Upper lobe of left lung (tissue), 6 donors: ENCODE results near the gene SCUBE1. TPM values are rescaled to one million over a fixed set of nuclear protein-coding genes. Genes with fewer than 3 reads are reported as not detected.

Experiments
- ATAC-seq, 2 donors: fragments of 200-7000 bp; cut with Tn5 transposase; one replicate each; pipeline ENCODE4 v1.9.1; 2022; ENCODE audit warnings: mild to moderate bottlenecking in 2 of 2, moderate library complexity in 2 of 2; ENCODE audit not compliant: low FRiP score in 2 of 2
- DNase-seq, 2 donors: peaks; one replicate each; pipeline ENCODE4 v3.0.0-alpha.2; 2019 to 2020
- H3K27ac ChIP-seq, 4 donors: fragments of 200-600 bp; sonication (generic); one replicate each; pipeline ENCODE4 v1.5.1; 2016 to 2019
- H3K27me3 ChIP-seq, 4 donors: fragments of 200-600 bp; sonication (generic); one replicate each; pipeline ENCODE4 v1.5.1; 2017 to 2019
- H3K36me3 ChIP-seq, 4 donors: fragments of 200-600 bp; sonication (generic); one replicate each; pipeline ENCODE4 v1.5.1; 2016 to 2019
- H3K4me1 ChIP-seq, 4 donors: fragments of 200-600 bp; sonication (generic); one replicate each; pipeline ENCODE4 v1.5.1; 2018 to 2019
- H3K4me3 ChIP-seq, 4 donors: fragments of 200-600 bp; sonication (generic); one replicate each; pipeline ENCODE4 v1.5.1; 2017 to 2019; ENCODE audit warnings: mild to moderate bottlenecking in 2 of 4, moderate library complexity in 1 of 4
- H3K9me3 ChIP-seq, 4 donors: fragments of 200-600 bp; sonication (generic); one replicate each; pipeline ENCODE4 v1.5.1; 2018 to 2019
- EP300 ChIP-seq, 4 donors: sonication (generic); formaldehyde crosslinking; IDR thresholded peaks; one replicate each; pipeline ENCODE4 v1.5.1; 2017; ENCODE audit warnings: antibody characterized with exemption in 4 of 4, control low read depth in 2 of 4
- POLR2A ChIP-seq, 4 donors: fragments of 450-650 bp; IDR thresholded peaks; one replicate each; pipeline ENCODE4 v1.5.1; 2016 to 2017; ENCODE audit warnings: antibody characterized with exemption in 4 of 4, mild to moderate bottlenecking in 2 of 4
- POLR2AphosphoS5 ChIP-seq, 2 donors: sonication (generic); formaldehyde crosslinking; IDR thresholded peaks; one replicate each; pipeline ENCODE4 v1.5.1; 2017; ENCODE audit warnings: antibody characterized with exemption in 2 of 2
- WGBS, 2 donors: methylation state at CpG; one replicate each; pipeline ENCODE4 v1.1.5; 2017 to 2018; 5-methylcytosine and 5-hydroxymethylcytosine counted together
- total RNA-seq, 6 donors: library from RNA; depleted of rRNA in 4 of 6; stranded (reverse); fragments of >200 nt in 4 of 6; gene quantifications; one replicate each; pipeline versions ENCODE4 v1.1.0 to v1.2.1, GENCODE V29; 2016 to 2021
- TF ChIP-seq, protein P1 (sequence below), 6 experiments: fragments of 450-650 bp in 4 of 6; fragments of 200-600 bp in 2 of 6; sonication (generic) in 2 of 6; IDR thresholded peaks; one replicate each; pipeline ENCODE4 v1.5.1; 2016 to 2019; ENCODE audit warnings: antibody characterized with exemption in 6 of 6
- donor health status: DM: no; HTN: no; CAD: no; lungs with moderate emphysema.
- donor health status: DM: no; HTN: yes; CAD: no; lungs with severe emphysema.

The SCUBE1 gene
- total RNA-seq, 6 donors from 2014 or later = 9.7 to 55.9 (median 20.8) TPM

DNA sequence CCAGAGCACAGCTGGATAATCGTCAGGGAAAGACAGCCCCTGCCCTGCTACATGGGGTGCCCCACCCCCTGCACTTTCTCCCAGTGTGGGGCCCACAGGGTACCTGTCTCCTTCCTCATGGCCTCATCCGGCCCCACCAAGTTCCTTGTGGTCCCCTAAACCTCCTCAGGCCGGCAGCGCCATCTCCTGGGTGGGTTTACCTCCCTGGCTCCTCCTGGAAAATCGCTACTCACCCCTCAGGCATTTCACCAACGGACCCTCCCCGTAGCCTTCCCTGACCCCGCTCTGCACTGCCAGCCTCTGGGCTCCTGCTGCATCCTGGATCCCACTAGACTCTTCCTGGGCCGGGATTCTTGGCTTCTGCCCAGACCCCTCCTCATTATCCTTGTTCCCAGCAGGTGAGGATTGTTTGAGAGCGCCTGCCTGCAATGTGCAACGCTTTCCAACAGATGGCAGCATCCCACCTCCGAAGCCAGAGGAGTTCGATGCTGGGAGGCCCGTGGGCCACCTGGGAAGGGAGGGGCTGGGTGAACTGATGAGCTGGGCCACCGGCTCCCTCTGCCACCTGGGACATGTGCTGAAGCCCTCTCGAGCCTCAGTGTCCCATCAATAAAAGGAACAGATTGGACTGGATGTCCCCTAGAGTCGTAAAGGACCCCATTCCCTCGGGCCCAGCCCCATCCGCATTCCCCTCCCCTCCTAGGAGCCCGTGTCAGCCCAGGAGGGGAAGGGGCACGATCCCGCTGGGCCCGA is 112.0 kb downstream of the SCUBE1 start:
- ATAC-seq = peak; percentile 47 to 55
- Histone ChIP-seq H3K4me1 (peaks cover 3 to 8% (median 5%) of the 10 kb centered on the region in 4 donors), H3K36me3 (no peaks in the 10 kb centered on the region), H3K4me3 (no peak overlapping the region), H3K27me3 (no peaks in the 10 kb centered on the region), H3K27ac (no peak overlapping the region), H3K9me3 (no peaks in the 10 kb centered on the region)
- 20 to 21% methylated on average over 7 to 23 of the region's 23 CpGs for WGBS, 2 donors
- no peak for TF ChIP-seq POLR2A (IDR thresholded peaks at IDR 0.05)
- TF ChIP-seq, protein P1, sequence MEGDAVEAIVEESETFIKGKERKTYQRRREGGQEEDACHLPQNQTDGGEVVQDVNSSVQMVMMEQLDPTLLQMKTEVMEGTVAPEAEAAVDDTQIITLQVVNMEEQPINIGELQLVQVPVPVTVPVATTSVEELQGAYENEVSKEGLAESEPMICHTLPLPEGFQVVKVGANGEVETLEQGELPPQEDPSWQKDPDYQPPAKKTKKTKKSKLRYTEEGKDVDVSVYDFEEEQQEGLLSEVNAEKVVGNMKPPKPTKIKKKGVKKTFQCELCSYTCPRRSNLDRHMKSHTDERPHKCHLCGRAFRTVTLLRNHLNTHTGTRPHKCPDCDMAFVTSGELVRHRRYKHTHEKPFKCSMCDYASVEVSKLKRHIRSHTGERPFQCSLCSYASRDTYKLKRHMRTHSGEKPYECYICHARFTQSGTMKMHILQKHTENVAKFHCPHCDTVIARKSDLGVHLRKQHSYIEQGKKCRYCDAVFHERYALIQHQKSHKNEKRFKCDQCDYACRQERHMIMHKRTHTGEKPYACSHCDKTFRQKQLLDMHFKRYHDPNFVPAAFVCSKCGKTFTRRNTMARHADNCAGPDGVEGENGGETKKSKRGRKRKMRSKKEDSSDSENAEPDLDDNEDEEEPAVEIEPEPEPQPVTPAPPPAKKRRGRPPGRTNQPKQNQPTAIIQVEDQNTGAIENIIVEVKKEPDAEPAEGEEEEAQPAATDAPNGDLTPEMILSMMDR (IDR thresholded peaks at IDR 0.05) = peak; percentile 80 to 90 (median 88)
- peak in 1 of 2 donors; percentile 63 for DNase-seq

DNA sequence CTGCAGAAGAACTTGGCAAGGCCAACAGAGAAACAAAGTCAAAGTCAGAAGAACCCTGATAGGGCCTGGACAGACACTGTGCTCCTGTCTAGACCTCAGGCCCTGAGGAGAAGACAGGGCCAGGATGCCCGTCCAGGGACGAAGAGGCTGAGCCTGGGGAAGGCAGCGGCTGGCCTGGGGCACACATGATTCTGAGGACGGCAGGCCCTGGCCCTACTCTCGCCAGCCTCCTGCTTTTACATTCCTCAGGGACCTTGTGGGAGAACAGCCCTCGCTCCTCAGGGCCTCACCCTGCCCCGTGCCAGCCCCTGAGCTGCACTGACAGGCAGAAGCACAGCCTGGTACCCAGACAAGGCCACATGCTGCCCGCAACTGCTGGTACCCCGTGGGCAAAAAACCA is 112.6 kb downstream of the SCUBE1 start:
- Histone ChIP-seq H3K9me3 (no peaks in the 10 kb centered on the region), H3K4me3 (no peak overlapping the region), H3K4me1 (peaks cover 3 to 5% (median 4%) of the 10 kb centered on the region in 4 donors), H3K27ac (no peak overlapping the region), H3K27me3 (no peaks in the 10 kb centered on the region), H3K36me3 (no peaks in the 10 kb centered on the region)
- no peak for TF ChIP-seq POLR2AphosphoS5 (IDR thresholded peaks at IDR 0.05)
- DNase-seq = peak in 1 of 2 donors; percentile 54
- WGBS, 2 donors = 71 to 100% methylated on average over 2 to 9 of the region's 9 CpGs
- no peak for ATAC-seq

DNA sequence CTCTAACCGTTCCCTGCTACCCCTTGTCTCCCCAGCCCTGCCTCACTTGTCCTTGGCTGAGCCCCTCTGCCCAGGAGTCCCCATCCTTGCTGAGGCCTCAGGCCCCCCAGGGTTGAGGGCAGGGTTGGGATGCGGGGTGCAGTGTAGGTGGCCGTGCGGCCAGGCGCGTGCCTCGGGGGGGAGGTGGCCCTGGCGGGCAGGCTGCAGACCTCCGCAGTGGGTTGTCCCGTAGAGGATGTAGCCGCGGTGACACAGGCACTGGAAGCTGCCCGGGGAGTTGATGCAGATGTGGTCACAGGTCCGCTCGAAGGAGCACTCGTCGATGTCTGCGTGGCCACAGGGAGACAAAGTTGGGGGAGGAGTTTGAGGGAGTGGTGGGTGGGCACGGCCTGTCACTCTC is 114.3 kb downstream of the SCUBE1 start:
- Histone ChIP-seq H3K27me3 (no peaks in the 10 kb centered on the region), H3K4me1 (peaks cover 3 to 5% (median 4%) of the 10 kb centered on the region in 4 donors), H3K36me3 (no peaks in the 10 kb centered on the region), H3K4me3 (no peak overlapping the region), H3K9me3 (no peaks in the 10 kb centered on the region), H3K27ac (no peak overlapping the region)
- no peak for TF ChIP-seq POLR2AphosphoS5 (IDR thresholded peaks at IDR 0.05)
- no peak for TF ChIP-seq POLR2A (IDR thresholded peaks at IDR 0.05)
- TF ChIP-seq, protein P1 (IDR thresholded peaks at IDR 0.05) = no peak
- TF ChIP-seq EP300 (IDR thresholded peaks at IDR 0.05) = no peak
- DNase-seq (peak in 1 of 2 donors; percentile 74), ATAC-seq (no peak)
- 78 to 89% methylated on average over 11 to 19 of the region's 19 CpGs for WGBS, 2 donors

DNA sequence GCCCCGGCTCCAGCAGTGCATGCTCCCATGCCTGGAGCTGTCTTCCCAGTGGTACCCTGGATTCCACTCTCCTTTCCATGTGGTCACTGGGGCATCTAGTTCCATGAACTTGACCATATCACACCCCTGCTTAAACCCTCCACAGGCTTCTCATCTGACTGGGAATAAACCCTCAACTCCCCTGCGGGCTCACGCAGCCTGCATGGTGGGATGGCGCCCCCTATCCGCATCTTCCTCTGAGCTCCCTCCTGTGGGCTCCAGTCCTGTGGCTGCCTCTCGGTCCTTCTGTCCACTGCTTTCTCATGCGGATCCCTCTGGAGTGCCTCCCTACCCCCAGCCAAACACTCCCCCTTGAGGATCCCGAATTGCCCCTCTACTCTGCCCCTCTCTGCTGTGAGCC is 114.8 kb downstream of the SCUBE1 start:
- no peak overlapping the region for H3K4me3 ChIP-seq
- 74 to 80% methylated on average over 8 of the region's 8 CpGs for WGBS, 2 donors
- no peaks in the 10 kb centered on the region for H3K36me3 ChIP-seq
- no peaks in the 10 kb centered on the region for H3K27me3 ChIP-seq
- no peaks in the 10 kb centered on the region for H3K9me3 ChIP-seq
- no peak overlapping the region for H3K27ac ChIP-seq
- TF ChIP-seq POLR2AphosphoS5 (IDR thresholded peaks at IDR 0.05) = no peak
- TF ChIP-seq EP300 (IDR thresholded peaks at IDR 0.05) = no peak
- no peak for TF ChIP-seq POLR2A (IDR thresholded peaks at IDR 0.05)
- TF ChIP-seq, protein P1 (IDR thresholded peaks at IDR 0.05) = no peak
- ATAC-seq (no peak), DNase-seq (no peak)
- peaks cover 3 to 5% (median 4%) of the 10 kb centered on the region in 4 donors for H3K4me1 ChIP-seq

DNA sequence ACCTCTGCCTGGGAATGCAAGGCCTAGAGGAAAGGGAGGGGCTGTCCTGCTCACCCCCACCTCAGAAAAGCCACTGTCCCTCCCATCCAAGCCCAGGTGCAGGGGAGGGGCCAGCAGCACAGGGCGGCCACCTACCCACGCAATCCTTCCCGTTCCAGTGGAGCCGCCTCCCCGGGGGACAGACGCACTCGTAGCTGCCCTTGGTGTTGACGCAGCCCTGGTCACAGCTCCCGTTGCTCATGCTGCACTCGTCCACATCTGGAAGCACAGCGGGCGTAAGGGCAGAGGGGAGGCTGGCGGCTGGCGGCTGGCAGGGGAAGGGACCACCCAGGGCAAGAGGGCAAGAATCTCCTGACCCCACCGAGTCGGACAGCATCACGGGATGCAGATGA is 115.9 kb downstream of the SCUBE1 start:
- no peak overlapping the region for H3K27ac ChIP-seq
- no peak overlapping the region for H3K4me3 ChIP-seq
- TF ChIP-seq POLR2AphosphoS5 (IDR thresholded peaks at IDR 0.05) = peak in 1 of 2 donors; percentile 24
- TF ChIP-seq, protein P1 (IDR thresholded peaks at IDR 0.05) = no peak
- ATAC-seq = no peak
- H3K9me3 ChIP-seq = no peaks in the 10 kb centered on the region
- DNase-seq = peak in 1 of 2 donors; percentile 67
- peaks cover 3 to 9% (median 4%) of the 10 kb centered on the region in 4 donors for H3K4me1 ChIP-seq
- WGBS, 2 donors = 81% methylated on average over 17 of the region's 17 CpGs; no CpG with 5 or more reads in 1 of the 2 donors
- no peaks in the 10 kb centered on the region for H3K36me3 ChIP-seq
- no peaks in the 10 kb centered on the region for H3K27me3 ChIP-seq
